Pancreas (tissue), 10 donors: ENCODE measurements around the gene BCAR3. TPM values are rescaled to one million over a fixed set of nuclear protein-coding genes. Genes with fewer than 3 reads are reported as not detected.
"Not testable (repeated sequence)": the region's sequence is repeated elsewhere in the genome, so short reads cannot be mapped to it uniquely, and the experiment has no call there.

Experiments
- ATAC-seq, 4 donors: fragments of 200-7000 bp; cut with Tn5 transposase; one replicate each; pipeline versions ENCODE4 v1.8.0 to v1.9.1; 2020; ENCODE audit warnings: mild to moderate bottlenecking in 4 of 4, moderate library complexity in 4 of 4
- DNase-seq, 6 donors: peaks; one replicate each; pipeline ENCODE4 v3.0.0-alpha.2; 2020
- FAIRE-seq: peaks from 2 replicates; lab custom pipeline; 2012; peaks lifted over from hg19 to GRCh38; lab: Jason Lieb, UNC
- H3K27ac ChIP-seq, 4 donors: fragments of 200-600 bp; sonication (generic); 1 replicate in 3 of 4; 2 replicates in 1 of 4; pipeline versions ENCODE4 v1.5.0 to v1.8.0; 2020
- H3K27me3 ChIP-seq, 4 donors: fragments of 200-600 bp; one replicate each; pipeline ENCODE4 v1.8.0; 2021
- H3K36me3 ChIP-seq, 3 donors: fragments of 200-600 bp; sonication (generic) in 1 of 3; one replicate each; pipeline versions ENCODE4 v1.5.0 to v1.8.0; 2020 to 2021
- H3K4me1 ChIP-seq, 3 donors: fragments of 200-600 bp; one replicate each; pipeline ENCODE4 v1.8.0; 2021
- H3K4me3 ChIP-seq, 4 donors: fragments of 200-600 bp; sonication (generic) in 2 of 4; one replicate each; pipeline versions ENCODE4 v1.5.0 to v1.8.0; 2020 to 2021
- H3K9me3 ChIP-seq, 4 donors: fragments of 200-600 bp; one replicate each; pipeline ENCODE4 v1.8.0; 2021
- WGBS, 2 donors: extraction: QIAGEN DNeasy Blood & Tissue Kit; methylation state at CpG; one replicate each; pipeline ENCODE4 v1.1.7; 2013; 5-methylcytosine and 5-hydroxymethylcytosine counted together
- intact Hi-C, 3 donors: fragments of 100-400 bp; cut with DNase I; formaldehyde crosslinking; loops; one replicate each; pipeline versions ENCODE4 v1.11.1 to v1.14.2; 2022
- polyA plus RNA-seq, 2 donors: library from polyadenylated mRNA; stranded (reverse); fragments of 200-250 nt; gene quantifications; one replicate each; pipeline ENCODE4 v1.2.3, GENCODE V29; 2013
- total RNA-seq, 6 donors: library from RNA; stranded (reverse); fragmentation: NEBNext Ultra II Directional in 4 of 6; extraction: Animal tissue kit (Norgen Biotek cat#: 25700) in 4 of 6; gene quantifications; one replicate each; pipeline versions ENCODE4 v1.2.1 to v1.2.4, GENCODE V29; 2021 to 2023
- TF ChIP-seq, protein P1 (sequence below), 4 donors: fragments of 200-600 bp; sonication (generic) in 3 of 4; IDR thresholded peaks; one replicate each; pipeline versions ENCODE4 v1.5.0 to v1.8.0; 2021; ENCODE audit warnings: antibody characterized with exemption in 4 of 4
- donor health status: healthy with polysubstance abuse.
- donor health status: DM: no; HTN: no; CAD: no; lungs with moderate emphysema.
- donor health status: DM: no; HTN: no; CAD: no.
- donor health status: control.
- donor health status: control.
- donor health status: Bipolar disorder and iron deficiency.
- donor health status: DM: yes; HTN: yes; CAD: no.
- donor health status: DM: no; HTN: no; CAD: no.
- donor health status: DM: no; HTN: no; CAD: no.
- donor health status: DM: yes; HTN: yes; CAD: no.

BCAR3 gene
- total and polyA plus RNA-seq, 8 donors: 2.4 to 8.2 (median 4.9) TPM

DNA sequence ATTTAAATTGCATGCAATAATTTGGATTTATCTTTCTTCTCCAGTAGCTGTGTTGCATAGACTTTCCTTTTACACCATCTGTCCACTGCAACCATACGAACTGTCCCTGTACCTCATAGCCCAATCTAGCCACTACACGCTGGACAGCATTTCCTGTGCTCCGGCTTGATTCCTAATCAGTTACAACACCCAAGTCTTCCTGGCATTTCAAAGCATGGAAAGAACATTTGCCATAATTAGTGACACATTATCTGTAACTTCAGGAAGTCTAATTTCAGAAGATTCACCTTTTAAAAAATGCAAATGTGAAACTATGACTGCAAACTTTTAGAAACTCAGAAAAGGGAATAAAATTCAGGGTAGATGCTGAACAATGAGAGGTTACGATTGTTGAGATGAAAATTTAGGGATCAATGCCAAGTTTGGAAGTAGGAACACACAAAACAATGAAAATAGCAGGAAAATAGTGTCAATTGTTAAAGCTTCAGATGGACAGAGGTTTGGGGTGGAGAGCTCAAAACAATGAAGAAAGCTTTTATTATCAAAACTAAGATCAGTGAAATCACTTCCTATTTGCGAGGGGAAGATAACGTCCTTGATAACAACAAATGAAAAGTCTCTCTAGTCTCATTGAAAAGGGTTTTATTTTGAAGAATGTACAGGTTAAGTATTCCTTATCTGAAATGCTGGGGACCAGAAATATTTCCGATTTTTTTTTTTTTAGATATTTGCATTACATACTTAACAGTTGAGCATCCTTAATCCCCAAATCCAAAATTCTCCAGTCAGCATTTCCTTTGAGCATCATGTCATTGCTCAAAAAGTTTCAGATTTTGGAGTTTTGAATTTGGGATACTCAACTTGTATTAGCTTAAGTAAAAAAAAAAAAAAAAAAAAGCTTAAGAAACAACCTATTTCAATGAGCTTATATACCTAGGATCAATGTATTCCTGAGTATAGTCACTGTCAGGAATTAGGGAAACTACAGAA is 126.5 kb downstream of the BCAR3 start:
- peak overlapping the region in 3 of 4 donors; percentile 1 to 24 (median 19) for H3K27ac ChIP-seq
- H3K27me3 ChIP-seq: no peaks in the 10 kb centered on the region
- DNase-seq: no peak
- intact Hi-C loops: no loop called here
- peaks cover 0 to 10% (median 0%) of the 10 kb centered on the region in 3 donors for H3K36me3 ChIP-seq
- TF ChIP-seq, protein P1, sequence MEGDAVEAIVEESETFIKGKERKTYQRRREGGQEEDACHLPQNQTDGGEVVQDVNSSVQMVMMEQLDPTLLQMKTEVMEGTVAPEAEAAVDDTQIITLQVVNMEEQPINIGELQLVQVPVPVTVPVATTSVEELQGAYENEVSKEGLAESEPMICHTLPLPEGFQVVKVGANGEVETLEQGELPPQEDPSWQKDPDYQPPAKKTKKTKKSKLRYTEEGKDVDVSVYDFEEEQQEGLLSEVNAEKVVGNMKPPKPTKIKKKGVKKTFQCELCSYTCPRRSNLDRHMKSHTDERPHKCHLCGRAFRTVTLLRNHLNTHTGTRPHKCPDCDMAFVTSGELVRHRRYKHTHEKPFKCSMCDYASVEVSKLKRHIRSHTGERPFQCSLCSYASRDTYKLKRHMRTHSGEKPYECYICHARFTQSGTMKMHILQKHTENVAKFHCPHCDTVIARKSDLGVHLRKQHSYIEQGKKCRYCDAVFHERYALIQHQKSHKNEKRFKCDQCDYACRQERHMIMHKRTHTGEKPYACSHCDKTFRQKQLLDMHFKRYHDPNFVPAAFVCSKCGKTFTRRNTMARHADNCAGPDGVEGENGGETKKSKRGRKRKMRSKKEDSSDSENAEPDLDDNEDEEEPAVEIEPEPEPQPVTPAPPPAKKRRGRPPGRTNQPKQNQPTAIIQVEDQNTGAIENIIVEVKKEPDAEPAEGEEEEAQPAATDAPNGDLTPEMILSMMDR (IDR thresholded peaks at IDR 0.05): no peak
- no peaks in the 10 kb centered on the region for H3K9me3 ChIP-seq
- H3K4me1 ChIP-seq: peaks cover 23 to 38% (median 33%) of the 10 kb centered on the region in 3 donors
- no peak overlapping the region for H3K4me3 ChIP-seq
- 28 to 32% methylated on average over 7 of the region's 7 CpGs for WGBS, 2 donors
- ATAC-seq: peak in 3 of 4 donors; percentile 37 to 55 (median 41)
- FAIRE-seq: no peak

DNA sequence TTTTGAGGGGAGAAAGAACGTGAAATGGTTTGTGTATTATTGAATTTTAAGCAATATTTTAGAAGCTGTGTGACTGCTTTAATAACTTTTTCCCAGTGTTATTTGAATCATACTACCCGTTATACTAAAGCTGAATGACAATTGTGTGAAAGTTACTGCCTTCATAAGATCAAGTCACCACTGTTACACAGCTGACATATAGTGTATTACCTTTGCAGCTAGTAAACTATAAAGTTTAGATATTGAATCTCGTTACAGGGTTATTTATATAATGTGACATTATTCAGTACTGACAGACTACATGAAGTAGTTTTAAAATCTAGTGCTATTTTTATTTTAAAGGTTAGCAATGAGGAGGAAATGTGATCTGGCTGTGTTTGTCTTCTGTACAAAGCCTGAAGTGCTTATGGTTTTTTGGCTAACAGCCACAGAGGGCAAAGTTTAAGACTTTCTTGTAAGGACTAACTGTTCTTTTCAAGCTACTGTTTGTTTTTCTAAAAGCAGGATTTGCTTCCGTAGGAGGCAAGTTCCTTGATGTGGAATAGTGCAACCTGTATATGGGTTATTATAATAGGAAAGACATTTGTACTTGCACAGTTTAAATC is 127.6 kb downstream of the BCAR3 start:
- FAIRE-seq (peak; percentile 97), DNase-seq (peak in 3 of 6 donors; percentile 53 to 65 (median 59)), ATAC-seq (peak; percentile 76 to 87 (median 84))
- Histone ChIP-seq H3K27ac (peak overlapping the region in 3 of 4 donors; percentile 1 to 24 (median 19)), H3K4me1 (peaks cover 23 to 38% (median 33%) of the 10 kb centered on the region in 3 donors), H3K36me3 (peaks cover 0 to 21% (median 0%) of the 10 kb centered on the region in 3 donors)
- H3K4me3 ChIP-seq, intact Hi-C loops, H3K9me3 ChIP-seq, H3K27me3 ChIP-seq: not testable (repeated sequence)
- WGBS, 2 donors: 25 to 27% methylated on average over 4 of the region's 4 CpGs

DNA sequence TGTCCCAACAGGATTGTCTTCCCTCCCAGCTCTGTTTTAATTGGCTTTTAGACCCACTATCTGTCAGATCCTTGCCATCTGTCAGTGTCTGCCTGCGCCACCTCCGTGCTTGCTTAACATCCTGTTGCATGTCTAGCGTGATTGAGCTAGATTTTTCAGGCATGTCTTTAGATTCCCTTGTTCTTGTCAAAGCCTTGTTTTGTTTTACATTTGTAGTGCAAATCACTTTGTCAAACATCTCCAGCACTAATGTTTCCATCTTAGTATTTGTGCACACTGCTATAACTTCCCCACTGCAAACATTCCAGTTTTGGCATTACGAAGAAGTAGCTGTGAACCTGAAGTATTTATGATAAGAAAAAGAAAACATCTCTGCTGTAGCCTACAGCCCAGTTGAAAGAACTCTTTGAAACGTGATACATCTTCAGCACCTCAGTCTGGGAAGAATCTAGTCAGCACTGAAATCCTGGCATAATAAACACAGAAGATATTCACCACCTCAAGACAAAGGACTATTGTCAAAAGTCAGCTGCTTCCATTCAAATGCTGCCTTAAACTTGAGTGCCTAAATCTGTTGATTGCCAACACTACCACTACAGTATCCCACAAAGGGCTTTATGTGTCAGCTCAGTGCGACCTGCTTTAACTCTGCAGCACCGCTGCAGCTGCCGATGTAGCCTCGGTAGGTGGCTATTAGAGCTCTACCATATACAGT is 128.7 kb downstream of the BCAR3 start:
- intact Hi-C loops: no loop called here
- Histone ChIP-seq H3K9me3 (no peaks in the 10 kb centered on the region), H3K4me3 (no peak overlapping the region), H3K27ac (peak overlapping the region in 2 of 4 donors; percentile 11 to 21), H3K27me3 (no peaks in the 10 kb centered on the region), H3K4me1 (peaks cover 23 to 38% (median 33%) of the 10 kb centered on the region in 3 donors), H3K36me3 (peaks cover 0 to 30% (median 0%) of the 10 kb centered on the region in 3 donors)
- TF ChIP-seq, protein P1 (IDR thresholded peaks at IDR 0.05): no peak
- FAIRE-seq (no peak), ATAC-seq (peak; percentile 43 to 61 (median 48)), DNase-seq (no peak)
- 18 to 25% methylated on average over 9 of the region's 9 CpGs for WGBS, 2 donors

DNA sequence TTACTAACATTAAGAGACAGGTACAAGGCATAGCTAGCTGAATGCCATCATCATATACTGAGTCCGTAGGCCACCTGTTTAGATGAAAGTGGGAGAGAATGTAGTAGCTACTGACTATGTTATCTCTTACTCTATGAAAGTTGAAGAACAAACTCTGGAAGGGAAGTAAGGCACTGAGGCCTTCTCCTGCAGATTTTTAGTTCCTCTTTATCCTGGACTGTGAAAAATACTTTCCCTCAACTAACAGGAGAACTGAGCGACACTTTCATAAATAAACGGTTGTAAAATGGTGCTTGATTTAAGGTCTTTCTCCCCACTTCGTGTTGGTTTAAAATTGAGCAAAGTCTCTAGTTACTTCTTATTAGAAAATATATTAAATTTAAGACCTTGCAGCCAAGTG is 131.8 kb downstream of the BCAR3 start:
- H3K4me3 ChIP-seq: no peak overlapping the region
- DNase-seq (no peak), ATAC-seq (no peak), FAIRE-seq (no peak)
- H3K9me3 ChIP-seq: no peaks in the 10 kb centered on the region
- H3K4me1 ChIP-seq: peaks cover 16 to 27% (median 26%) of the 10 kb centered on the region in 3 donors
- intact Hi-C loops: no loop called here
- H3K27ac ChIP-seq: no peak overlapping the region
- no peaks in the 10 kb centered on the region for H3K27me3 ChIP-seq
- peaks cover 0 to 30% (median 0%) of the 10 kb centered on the region in 3 donors for H3K36me3 ChIP-seq
- TF ChIP-seq, protein P1 (IDR thresholded peaks at IDR 0.05): no peak
- 88 to 94% methylated on average over 4 of the region's 4 CpGs for WGBS, 2 donors

DNA sequence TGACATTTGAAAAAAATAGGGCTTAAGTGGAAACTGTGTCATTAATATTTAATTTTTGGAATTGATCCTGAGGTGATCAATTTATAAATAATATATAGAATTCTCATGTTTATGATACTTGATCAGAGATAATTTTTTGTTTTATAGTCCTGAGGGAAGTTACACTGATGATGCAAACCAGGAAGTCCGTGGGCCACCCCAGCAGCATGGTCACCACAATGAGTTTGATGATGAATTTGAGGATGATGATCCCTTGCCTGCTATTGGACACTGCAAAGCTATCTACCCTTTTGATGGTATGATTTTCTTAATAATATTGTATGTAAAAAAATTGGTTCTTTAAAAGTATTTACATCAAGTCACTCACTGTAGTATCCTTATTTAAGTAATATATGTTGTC is 132.5 kb downstream of the BCAR3 start:
- Histone ChIP-seq H3K4me3 (no peak overlapping the region), H3K27ac (no peak overlapping the region), H3K4me1 (peaks cover 10 to 21% (median 19%) of the 10 kb centered on the region in 3 donors), H3K9me3 (no peaks in the 10 kb centered on the region), H3K27me3 (no peaks in the 10 kb centered on the region), H3K36me3 (peaks cover 0 to 30% (median 0%) of the 10 kb centered on the region in 3 donors)
- no peak for FAIRE-seq
- intact Hi-C loops: no loop called here
- no peak for DNase-seq
- TF ChIP-seq, protein P1 (IDR thresholded peaks at IDR 0.05): no peak
- no peak for ATAC-seq
- WGBS, 2 donors: 97 to 100% methylated on average over 1 of the region's 1 CpG
